ENCODE measurements around the gene ATR.

DNA sequence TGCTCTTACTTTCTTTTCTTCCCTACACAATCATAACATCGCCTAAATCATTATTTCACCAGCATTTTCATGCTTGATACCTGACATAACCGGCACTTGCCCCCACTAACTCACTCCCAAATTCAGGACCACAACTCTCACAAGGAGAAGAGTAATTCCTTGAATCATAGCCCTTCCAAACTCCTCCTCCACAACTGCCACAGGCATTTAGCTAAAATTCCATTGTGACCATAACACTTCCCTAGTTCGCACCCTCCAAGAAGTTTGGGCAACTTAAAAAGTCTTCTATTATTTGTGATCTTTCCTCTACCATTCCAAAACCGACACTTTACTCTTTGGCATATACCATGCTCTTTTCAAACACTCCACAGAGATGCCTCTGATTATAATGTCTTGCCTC lies 71.3 kb downstream of the ATR start:
- TF ChIP-seq POLR2A (IDR thresholded peaks at IDR 0.05) = no peak
- TF ChIP-seq, protein P1, sequence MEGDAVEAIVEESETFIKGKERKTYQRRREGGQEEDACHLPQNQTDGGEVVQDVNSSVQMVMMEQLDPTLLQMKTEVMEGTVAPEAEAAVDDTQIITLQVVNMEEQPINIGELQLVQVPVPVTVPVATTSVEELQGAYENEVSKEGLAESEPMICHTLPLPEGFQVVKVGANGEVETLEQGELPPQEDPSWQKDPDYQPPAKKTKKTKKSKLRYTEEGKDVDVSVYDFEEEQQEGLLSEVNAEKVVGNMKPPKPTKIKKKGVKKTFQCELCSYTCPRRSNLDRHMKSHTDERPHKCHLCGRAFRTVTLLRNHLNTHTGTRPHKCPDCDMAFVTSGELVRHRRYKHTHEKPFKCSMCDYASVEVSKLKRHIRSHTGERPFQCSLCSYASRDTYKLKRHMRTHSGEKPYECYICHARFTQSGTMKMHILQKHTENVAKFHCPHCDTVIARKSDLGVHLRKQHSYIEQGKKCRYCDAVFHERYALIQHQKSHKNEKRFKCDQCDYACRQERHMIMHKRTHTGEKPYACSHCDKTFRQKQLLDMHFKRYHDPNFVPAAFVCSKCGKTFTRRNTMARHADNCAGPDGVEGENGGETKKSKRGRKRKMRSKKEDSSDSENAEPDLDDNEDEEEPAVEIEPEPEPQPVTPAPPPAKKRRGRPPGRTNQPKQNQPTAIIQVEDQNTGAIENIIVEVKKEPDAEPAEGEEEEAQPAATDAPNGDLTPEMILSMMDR (IDR thresholded peaks at IDR 0.05) = no peak
- TF ChIP-seq POLR2AphosphoS5 (IDR thresholded peaks at IDR 0.05) = no peak
